HG02623 (cell line): Measurements from ENCODE around the gene ZNF800.
"Not testable (repeated sequence)": the region's sequence is repeated elsewhere in the genome, so short reads cannot be mapped to it uniquely, and the experiment has no call there.

Experiments used
- ATAC-seq: cut with Tn5 transposase; IDR thresholded peaks from one replicate; pipeline ENCODE4 v1.9.1; 2021; ENCODE audit warnings: moderate library complexity; ENCODE audit not compliant: unreplicated experiment

The ZNF800 gene

GRCh38 chr7:127392566-127393367, at the start of gene ZNF800:
Gene ZNF800, minus strand, starts transcription at chr7:127392708. Its CDS starts 1,151 bp downstream, at chr7:127391557.
- ATAC-seq, result peak; percentile 80

GRCh38 chr7:127440206-127440605, 47.7 kb upstream of the ZNF800 start:
- ATAC-seq, result no peak

- ATAC-seq, result no peak
Measured at GRCh38 chr7:127438836-127439235, 46.3 kb upstream of the ZNF800 start.

GRCh38 chr7:127437837-127438236, 45.3 kb upstream of the ZNF800 start:
- no peak for ATAC-seq

GRCh38 chr7:127437241-127437640, 44.7 kb upstream of the ZNF800 start:
- no peak for ATAC-seq

- ATAC-seq, result not testable (repeated sequence)
Measured at GRCh38 chr7:127429281-127429680, 36.8 kb upstream of the ZNF800 start.

GRCh38 chr7:127419196-127419595, 26.7 kb upstream of the ZNF800 start:
- no peak for ATAC-seq

GRCh38 chr7:127418459-127418858, 26.0 kb upstream of the ZNF800 start:
- ATAC-seq, result no peak

- ATAC-seq, result peak; percentile 77
Measured at GRCh38 chr7:127417346-127417745, 24.8 kb upstream of the ZNF800 start.

- no peak for ATAC-seq
Measured at GRCh38 chr7:127415060-127415742, 22.7 kb upstream of the ZNF800 start.

GRCh38 chr7:127413962-127414361, 21.5 kb upstream of the ZNF800 start:
- peak; percentile 53 for ATAC-seq

GRCh38 chr7:127413326-127413725, 20.8 kb upstream of the ZNF800 start:
- no peak for ATAC-seq

- ATAC-seq, result no peak
Measured at GRCh38 chr7:127411176-127411575, 18.7 kb upstream of the ZNF800 start.

- ATAC-seq, result no peak
Measured at GRCh38 chr7:127409629-127410028, 17.1 kb upstream of the ZNF800 start.

- peak; percentile 65 for ATAC-seq
Measured at GRCh38 chr7:127404286-127405072, 12.0 kb upstream of the ZNF800 start.

- no peak for ATAC-seq
Measured at GRCh38 chr7:127396184-127396583, 3.7 kb upstream of the ZNF800 start.

- not testable (repeated sequence) for ATAC-seq
Measured at GRCh38 chr7:127395104-127395503, 2.6 kb upstream of the ZNF800 start.

- ATAC-seq, result no peak
Measured at GRCh38 chr7:127393368-127394058, 1.0 kb upstream of the ZNF800 start.

- peak; percentile 36 for ATAC-seq
Measured at GRCh38 chr7:127392182-127392565, 334 bp downstream of the ZNF800 start.

GRCh38 chr7:127391591-127392181, 822 bp downstream of the ZNF800 start:
- peak; percentile 36 for ATAC-seq
